ENCODE results near the gene INF2.

DNA sequence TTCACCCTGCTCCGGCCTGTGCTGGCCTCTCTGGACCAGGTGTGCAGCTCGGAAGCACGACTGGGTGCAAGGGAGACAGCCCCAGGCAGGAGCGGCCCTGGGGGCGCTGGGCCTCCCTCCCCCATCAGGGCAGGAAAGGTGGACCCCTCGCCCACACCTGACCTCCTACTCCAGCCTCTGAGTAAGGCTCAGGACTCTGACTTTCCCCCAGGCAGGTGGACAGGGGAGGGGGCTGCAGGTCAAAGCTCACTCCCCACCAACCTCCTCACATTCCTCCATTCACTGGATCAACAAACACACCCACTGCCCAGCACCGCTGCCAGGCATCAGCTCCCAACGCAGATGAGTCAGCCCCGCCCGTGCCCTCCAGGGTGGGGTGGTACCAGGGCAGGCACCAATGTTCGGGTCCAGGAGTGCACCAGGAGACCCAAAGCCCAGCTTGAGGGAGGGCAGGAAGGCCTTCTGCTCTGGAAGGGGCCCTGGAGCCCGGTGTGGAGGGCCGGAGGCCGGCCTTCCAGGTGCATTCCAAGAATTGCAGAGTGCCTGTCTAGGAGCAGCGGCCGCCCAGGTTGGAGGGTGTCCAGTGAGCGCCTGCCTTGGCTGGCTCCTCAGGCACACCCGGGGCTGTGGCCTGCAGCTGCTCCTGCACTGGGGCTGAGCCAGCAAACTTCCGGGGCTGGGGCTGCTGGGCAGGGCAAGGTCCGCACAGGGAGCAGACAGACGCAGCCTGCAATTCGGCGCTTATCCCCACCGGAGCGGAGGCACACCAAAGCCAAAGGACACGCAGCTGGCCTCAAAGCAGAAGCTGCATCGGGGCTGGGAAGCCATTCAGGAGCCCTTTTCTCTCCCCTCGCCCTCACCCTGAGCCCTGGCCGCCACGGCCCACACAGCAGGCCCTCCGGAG is 1.6 kb upstream of the INF2 start:
- TF ChIP-seq LEF1 (IDR thresholded peaks at IDR 0.05; ENCODE audit: borderline replicate concordance): no peak
- TF ChIP-seq ELF4 (IDR thresholded peaks at IDR 0.05): no peak
- TF ChIP-seq FOXM1 (IDR thresholded peaks at IDR 0.05; ENCODE audit: borderline replicate concordance): no peak
- no peak for TF ChIP-seq SP1 (IDR thresholded peaks at IDR 0.05)
- TF ChIP-seq BHLHE40 (IDR thresholded peaks at IDR 0.05; ENCODE audit: borderline replicate concordance): no peak
- no peak for TF ChIP-seq TARDBP (IDR thresholded peaks at IDR 0.05)

Data from HEK293T (cell line).